Measurements from ENCODE around the gene CPB1. TPM values are rescaled to one million over a fixed set of nuclear protein-coding genes. Genes with fewer than 3 reads are reported as not detected.

The CPB1 gene
- polyA plus RNA-seq, 1 donor from 2014 or later, result not detected

DNA sequence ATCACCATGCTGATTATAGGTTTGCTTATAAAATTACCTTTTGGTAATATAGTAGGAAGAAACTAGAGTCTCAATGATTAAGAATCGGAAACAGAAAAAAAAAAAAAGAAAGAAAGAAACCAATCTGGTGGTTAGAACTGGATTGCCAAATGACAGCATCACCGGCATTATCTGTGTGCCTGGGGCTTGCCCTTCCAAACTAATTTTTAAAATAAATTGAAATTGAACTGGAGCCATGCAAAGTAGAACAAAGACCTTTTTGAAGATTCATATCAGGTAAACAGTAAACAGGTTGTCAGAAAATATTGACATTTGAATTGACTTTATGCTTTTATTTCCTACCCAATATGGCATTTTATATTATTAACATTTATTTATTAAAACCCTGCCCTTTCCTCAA lies 11.2 kb upstream of the CPB1 start:
- Mint-ChIP-seq H3K27me3 (peaks cover 1% of the 10 kb centered on the region), H3K4me1 (peaks cover 0 to 1% (median 0%) of the 10 kb centered on the region in 3 donors), H3K27ac (no peak overlapping the region), H3K9me3 (no peaks in the 10 kb centered on the region), H3K4me3 (no peak overlapping the region), H3K36me3 (no peaks in the 10 kb centered on the region)

DNA sequence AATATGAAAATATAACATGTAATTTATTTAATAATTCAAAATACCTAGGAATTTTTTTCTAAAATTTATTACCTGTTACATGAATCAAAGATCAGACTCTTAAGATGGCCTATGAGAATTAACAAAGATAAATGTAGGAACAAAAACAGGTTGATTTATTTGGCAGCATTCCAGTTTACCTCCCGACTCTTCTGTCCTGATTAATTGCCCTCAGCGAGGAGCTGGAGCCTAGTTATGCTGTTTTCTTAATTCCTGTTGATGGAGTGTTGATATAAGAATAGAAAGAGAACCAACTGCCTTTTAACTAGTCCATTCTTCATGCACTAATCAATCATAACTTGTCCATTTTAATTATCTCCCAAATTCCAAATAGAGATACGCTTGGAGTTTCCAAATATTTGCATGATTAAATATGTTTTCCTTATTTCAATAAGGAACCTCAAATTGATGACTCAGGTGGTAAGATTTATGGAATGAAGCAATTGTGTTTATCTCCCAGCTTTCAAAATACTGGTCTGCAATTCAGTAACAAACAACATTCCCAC lies 10.6 kb upstream of the CPB1 start:
- H3K27me3 Mint-ChIP-seq, result peaks cover 1% of the 10 kb centered on the region
- no peaks in the 10 kb centered on the region for H3K9me3 Mint-ChIP-seq
- no peak overlapping the region for H3K4me3 Mint-ChIP-seq
- H3K36me3 Mint-ChIP-seq, result no peaks in the 10 kb centered on the region
- no peak overlapping the region for H3K27ac Mint-ChIP-seq
- peaks cover 0 to 1% (median 0%) of the 10 kb centered on the region in 3 donors for H3K4me1 Mint-ChIP-seq

DNA sequence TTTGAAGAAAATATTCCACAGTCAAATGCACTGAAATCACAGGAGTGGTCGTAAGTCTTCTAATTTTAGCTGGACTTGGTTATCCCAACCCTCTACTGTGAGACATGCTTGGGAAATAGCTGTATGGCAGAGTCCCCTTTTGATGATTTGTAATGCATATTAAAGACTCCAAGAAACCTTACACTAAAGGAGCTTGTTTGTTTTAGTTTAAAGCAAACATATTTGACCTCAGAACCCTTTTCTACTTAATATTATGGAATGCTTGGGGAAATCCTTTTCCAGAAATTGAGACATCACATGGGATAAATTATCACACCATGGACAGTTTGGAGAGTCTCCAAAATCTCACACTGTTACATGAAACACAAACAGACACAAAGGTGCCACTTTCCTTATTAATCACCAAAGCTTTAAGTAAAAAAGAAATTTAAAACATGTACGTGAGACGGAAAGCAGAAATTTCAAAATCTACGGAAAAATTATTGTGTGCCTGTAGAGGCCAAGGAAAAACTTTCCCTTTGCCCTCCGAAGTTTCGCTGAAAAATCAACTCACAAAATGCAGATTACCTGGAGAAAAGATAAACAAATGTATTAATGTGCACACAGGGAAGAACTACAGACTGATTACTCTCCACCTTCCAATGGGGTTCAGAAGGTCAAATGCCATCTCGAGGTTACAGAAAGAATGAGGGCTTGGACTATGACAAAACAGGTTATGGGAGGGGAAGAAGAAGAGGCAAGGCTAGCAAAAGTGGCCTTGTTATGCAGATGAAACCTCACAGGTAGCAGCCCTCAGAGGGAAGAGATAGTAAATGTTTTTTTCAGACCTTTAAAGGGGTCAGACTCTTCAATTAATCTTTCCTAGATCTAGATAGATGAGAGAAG lies 7.0 kb upstream of the CPB1 start:
- no peaks in the 10 kb centered on the region for H3K36me3 Mint-ChIP-seq
- no peak overlapping the region for H3K27ac Mint-ChIP-seq
- peaks cover 1% of the 10 kb centered on the region for H3K27me3 Mint-ChIP-seq
- H3K4me1 Mint-ChIP-seq, result no peaks in the 10 kb centered on the region
- H3K4me3 Mint-ChIP-seq, result no peak overlapping the region
- no peaks in the 10 kb centered on the region for H3K9me3 Mint-ChIP-seq

DNA sequence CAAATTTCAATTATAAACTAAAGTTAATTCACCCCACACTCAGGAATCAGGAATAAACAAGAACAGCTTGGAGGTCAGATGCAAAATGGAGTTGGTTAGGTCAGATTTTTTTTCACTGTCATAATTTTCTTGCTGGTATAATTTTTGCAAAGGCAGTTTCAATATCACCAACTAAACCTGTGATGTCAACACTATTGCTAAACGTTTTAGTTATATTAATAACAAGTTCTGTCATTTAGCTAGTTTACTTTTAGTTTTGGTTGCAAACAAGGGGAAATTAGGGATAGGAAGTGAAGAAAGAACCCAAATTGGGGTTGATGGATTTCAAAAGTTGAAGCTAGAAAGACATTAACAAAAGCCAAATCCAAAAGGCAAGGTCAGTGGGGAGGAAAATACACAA lies 4.6 kb upstream of the CPB1 start:
- Mint-ChIP-seq H3K4me3 (no peak overlapping the region), H3K4me1 (no peaks in the 10 kb centered on the region), H3K27me3 (peaks cover 1% of the 10 kb centered on the region), H3K27ac (no peak overlapping the region), H3K36me3 (no peaks in the 10 kb centered on the region), H3K9me3 (no peaks in the 10 kb centered on the region)

DNA sequence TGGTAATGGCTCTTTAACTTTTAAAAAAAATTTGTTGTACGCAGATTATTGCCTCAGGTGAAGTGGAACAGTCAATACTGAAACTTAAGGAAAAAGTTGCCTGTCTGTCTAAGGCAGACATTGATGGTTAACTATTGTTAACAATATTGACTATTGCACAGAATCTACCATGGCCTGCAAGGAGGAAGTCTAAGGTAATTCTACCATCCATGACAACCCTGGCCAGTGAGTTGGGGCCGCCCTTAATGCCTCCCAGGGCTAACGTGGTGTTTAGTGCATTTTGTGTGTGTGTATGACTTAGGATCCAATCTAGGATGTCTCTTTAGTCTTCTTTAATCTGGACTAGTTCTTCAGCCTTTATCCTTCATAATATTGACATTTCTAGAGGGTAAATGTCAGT lies 2.1 kb upstream of the CPB1 start:
- no peaks in the 10 kb centered on the region for H3K36me3 Mint-ChIP-seq
- H3K4me3 Mint-ChIP-seq, result no peak overlapping the region
- no peaks in the 10 kb centered on the region for H3K4me1 Mint-ChIP-seq
- H3K9me3 Mint-ChIP-seq, result no peaks in the 10 kb centered on the region
- H3K27ac Mint-ChIP-seq, result no peak overlapping the region
- H3K27me3 Mint-ChIP-seq, result no peaks in the 10 kb centered on the region

DNA sequence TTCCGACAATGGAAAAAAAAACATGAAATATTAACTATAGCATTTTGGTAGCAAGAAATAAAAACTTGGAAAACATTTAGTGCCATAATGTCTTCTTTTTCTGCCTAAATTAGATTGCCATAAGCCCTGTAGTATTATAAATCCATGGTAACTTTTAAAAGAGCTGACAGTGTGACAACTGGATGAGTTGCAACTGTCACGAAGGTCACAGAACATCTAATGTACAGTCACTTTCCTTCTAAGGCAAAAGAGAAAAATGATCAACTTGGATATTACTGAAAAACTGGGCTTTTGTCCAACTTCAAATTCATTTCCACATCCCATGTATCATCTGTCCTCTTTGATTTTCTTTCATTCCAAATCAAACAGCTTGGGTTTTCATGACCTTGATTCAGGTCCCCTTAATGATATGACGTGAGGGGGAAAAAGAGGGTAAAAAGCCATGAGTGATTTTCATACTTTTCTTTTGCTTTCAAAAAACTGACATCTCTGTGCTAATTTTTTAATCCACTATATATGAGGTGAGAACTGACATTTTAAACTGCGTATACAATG lies 602 bp downstream of the CPB1 start:
- H3K36me3 Mint-ChIP-seq, result no peaks in the 10 kb centered on the region
- H3K4me3 Mint-ChIP-seq, result no peak overlapping the region
- H3K9me3 Mint-ChIP-seq, result no peaks in the 10 kb centered on the region
- H3K27me3 Mint-ChIP-seq, result no peaks in the 10 kb centered on the region
- no peak overlapping the region for H3K27ac Mint-ChIP-seq
- H3K4me1 Mint-ChIP-seq, result no peaks in the 10 kb centered on the region

DNA sequence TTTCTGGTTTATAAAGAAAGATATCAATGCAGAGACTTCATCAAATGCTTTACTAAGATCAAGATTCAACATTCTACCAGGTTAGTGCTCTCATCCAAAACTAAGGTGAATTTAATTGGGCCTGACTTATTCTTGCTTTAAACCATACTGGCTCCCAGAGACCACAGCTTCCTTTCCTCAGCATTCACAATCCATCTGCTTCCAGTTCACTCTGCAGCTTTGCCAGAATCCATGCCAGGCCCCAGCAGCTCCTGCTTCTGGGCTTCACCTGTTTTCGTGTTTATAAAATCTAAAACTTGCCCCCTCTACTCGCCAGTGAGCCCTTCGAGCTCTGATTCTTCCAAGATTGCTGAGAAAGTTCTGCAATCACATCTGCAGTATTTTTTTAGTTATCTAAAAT lies 2.3 kb downstream of the CPB1 start:
- Mint-ChIP-seq H3K27ac (no peak overlapping the region), H3K9me3 (no peaks in the 10 kb centered on the region), H3K36me3 (no peaks in the 10 kb centered on the region), H3K4me3 (no peak overlapping the region), H3K4me1 (no peaks in the 10 kb centered on the region), H3K27me3 (no peaks in the 10 kb centered on the region)

DNA sequence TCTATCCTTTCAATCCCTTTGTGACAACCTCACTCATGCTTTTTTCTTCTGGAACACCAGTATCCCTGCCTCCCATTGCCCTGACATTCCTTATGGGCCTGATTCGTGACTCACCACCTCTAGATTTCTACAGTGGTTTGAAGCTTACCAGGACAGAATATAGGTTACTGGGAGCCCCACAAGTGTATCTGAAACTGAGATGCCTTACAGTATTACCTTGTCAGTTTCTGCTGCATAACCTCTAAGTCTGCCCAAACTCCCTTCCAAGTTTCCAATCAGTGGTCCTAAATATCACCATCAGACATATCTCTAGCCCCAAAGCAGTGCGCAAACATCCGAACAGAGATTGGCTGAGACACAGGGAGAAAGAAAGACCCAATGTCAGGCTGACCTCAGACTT lies 5.6 kb downstream of the CPB1 start:
- no peaks in the 10 kb centered on the region for H3K27me3 Mint-ChIP-seq
- no peaks in the 10 kb centered on the region for H3K4me1 Mint-ChIP-seq
- H3K36me3 Mint-ChIP-seq, result no peaks in the 10 kb centered on the region
- no peak overlapping the region for H3K27ac Mint-ChIP-seq
- no peaks in the 10 kb centered on the region for H3K9me3 Mint-ChIP-seq
- H3K4me3 Mint-ChIP-seq, result no peak overlapping the region

DNA sequence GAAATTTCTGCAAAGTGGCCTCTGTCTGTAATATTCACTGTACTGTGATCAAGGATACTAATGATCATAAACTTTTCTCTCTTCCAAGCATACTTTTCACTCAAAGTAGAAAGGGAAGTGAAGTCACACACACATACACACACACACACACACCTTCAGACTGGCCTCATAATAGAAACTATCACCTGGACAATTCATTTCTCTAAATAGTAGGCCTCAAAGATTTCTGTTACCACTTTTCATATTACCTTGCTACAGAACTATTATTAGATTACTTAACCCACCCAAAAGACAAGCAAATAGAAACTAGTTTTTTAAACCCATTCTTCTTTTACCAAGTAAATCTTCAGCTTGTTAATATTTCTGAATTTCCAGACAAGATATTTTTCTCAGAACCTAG lies 12.2 kb downstream of the CPB1 start:
- Mint-ChIP-seq H3K4me3 (no peak overlapping the region), H3K27me3 (no peaks in the 10 kb centered on the region), H3K9me3 (no peaks in the 10 kb centered on the region), H3K36me3 (no peaks in the 10 kb centered on the region), H3K4me1 (peaks cover 0 to 2% (median 0%) of the 10 kb centered on the region in 3 donors), H3K27ac (no peak overlapping the region)

DNA sequence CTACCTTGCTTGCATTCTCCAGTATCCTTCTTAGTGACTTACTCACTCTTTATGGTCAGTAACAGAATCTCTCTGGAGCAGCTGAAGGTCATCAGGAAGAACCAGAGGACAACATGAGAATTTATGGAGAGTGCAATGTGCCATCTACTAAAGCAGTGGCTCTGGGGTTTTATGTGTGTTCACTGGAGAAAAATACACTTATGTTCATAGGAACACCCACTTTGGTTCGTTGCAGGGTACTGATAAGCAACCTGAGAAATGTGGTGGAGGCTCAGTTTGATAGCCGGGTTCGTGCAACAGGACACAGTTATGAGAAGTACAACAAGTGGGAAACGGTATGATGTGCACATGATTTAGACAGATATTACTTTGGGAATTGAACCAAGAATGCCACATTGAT lies 12.8 kb downstream of the CPB1 start:
- H3K4me3 Mint-ChIP-seq, result no peak overlapping the region

DNA sequence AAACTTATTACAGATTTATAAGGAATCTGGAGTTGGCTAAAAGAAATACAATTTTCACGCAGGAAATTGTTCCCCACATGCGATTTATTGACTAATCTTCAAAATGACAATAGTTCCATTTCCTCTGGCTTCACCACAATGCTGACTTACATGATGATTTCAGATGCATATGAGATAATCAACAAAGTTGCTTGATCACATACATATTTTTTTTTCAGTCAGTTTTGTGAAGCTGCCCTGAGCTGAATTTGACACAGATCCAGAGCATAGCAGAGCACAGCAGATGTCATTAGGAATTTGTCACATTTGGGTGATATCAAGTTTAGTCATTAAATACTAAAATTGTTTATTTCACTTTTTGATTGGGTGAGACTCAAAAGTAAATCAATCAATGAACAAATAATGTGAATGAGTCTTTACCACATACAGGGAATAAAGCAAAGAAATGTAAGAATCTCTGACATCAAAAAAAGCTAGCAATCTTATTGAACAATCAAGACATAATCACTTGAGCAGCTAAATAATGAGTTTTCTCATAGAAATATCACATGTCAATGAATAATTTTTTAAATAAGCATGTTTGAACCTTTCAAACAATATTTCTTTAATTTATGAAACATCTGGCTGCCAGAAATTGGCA lies 18.3 kb downstream of the CPB1 start:
- Mint-ChIP-seq H3K27me3 (no peaks in the 10 kb centered on the region), H3K4me1 (no peaks in the 10 kb centered on the region), H3K9me3 (no peaks in the 10 kb centered on the region), H3K27ac (no peak overlapping the region), H3K36me3 (no peaks in the 10 kb centered on the region), H3K4me3 (no peak overlapping the region)

More for the DNA sequence above, 12.8 kb downstream of the CPB1 start:
- Mint-ChIP-seq H3K4me1 (peaks cover 0 to 2% (median 0%) of the 10 kb centered on the region in 3 donors), H3K27me3 (no peaks in the 10 kb centered on the region), H3K9me3 (no peaks in the 10 kb centered on the region), H3K27ac (no peak overlapping the region), H3K36me3 (no peaks in the 10 kb centered on the region)

DNA sequence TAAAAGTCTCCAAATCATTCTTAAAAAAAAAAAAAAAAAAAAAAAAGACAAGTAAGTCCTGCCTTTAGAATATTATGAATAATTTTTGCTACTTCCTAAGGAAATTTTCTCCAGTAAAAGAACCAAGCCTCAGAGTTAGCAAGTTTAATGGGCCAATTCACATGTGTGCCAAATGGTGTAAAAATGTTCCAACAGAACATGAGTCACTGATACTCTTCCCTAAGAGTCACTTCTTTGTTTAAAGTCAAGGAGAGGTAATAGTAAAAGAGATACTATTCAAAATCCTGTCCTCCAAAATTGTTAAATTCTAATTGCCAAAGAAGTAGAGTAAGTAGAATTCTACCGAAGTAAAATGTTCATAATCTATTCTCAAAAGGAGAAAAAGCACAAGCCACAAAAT lies 19.7 kb downstream of the CPB1 start:
- Mint-ChIP-seq H3K4me3 (no peak overlapping the region), H3K9me3 (no peaks in the 10 kb centered on the region), H3K4me1 (peaks cover 0 to 2% (median 0%) of the 10 kb centered on the region in 3 donors), H3K36me3 (no peaks in the 10 kb centered on the region), H3K27ac (no peak overlapping the region), H3K27me3 (no peaks in the 10 kb centered on the region)

DNA sequence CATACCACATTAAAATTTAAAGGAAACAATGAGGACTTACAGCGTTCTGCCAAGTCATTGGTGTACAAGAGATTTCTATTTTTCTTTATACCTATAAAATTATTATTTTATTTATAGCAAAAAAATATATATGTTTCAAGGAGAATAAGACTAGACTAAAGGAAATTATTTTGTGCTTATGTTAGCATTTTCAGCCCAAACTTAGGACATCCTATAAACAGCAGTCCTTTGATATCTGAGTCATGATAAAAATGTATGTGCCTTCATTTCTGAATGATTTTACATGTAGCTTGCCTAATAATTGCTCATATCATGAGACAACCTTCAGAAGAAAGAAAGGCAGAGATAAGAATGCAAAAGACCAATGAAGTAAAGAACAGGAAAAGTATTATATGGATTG lies 20.8 kb downstream of the CPB1 start:
- Mint-ChIP-seq H3K4me1 (peaks cover 0 to 2% (median 0%) of the 10 kb centered on the region in 3 donors), H3K9me3 (no peaks in the 10 kb centered on the region), H3K36me3 (no peaks in the 10 kb centered on the region), H3K27ac (no peak overlapping the region), H3K27me3 (no peaks in the 10 kb centered on the region), H3K4me3 (no peak overlapping the region)

DNA sequence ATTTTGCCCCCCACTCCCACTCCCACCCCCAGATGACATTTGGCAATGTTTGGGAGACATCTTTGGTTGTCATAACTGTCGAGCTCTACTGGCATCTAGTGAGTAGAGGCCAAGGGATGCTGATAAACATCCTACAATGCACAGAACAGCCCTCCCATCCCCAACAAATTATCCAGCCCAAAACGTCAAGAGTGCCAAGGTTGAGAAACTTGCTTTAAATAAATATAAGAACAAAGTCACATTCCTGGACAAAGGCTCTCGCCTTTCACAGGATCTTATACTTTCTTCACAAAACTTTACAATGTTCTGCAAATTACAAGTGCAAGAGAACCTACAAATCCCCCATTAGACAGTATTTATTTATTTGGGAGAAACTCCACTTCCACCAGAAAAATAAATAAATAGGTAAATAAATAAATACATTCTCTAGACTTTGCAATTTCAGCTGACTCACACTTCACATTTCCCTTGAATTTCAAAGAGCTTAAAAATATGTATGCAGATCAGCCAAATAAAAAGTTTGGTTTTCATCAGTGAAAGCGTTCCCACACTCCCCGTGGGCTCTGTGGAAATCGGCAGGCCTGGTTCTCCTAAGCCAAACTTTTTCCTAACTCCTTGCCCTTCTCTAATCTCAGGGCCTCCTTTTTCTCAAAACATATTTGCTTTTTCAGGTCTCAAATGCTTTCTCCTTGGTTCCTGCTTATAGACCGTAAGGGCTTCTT lies 24.8 kb downstream of the CPB1 start:
- Mint-ChIP-seq H3K9me3 (no peaks in the 10 kb centered on the region), H3K4me3 (no peak overlapping the region), H3K27ac (no peak overlapping the region), H3K27me3 (peaks cover 4% of the 10 kb centered on the region), H3K36me3 (no peaks in the 10 kb centered on the region), H3K4me1 (peaks cover 0 to 2% (median 0%) of the 10 kb centered on the region in 3 donors)

DNA sequence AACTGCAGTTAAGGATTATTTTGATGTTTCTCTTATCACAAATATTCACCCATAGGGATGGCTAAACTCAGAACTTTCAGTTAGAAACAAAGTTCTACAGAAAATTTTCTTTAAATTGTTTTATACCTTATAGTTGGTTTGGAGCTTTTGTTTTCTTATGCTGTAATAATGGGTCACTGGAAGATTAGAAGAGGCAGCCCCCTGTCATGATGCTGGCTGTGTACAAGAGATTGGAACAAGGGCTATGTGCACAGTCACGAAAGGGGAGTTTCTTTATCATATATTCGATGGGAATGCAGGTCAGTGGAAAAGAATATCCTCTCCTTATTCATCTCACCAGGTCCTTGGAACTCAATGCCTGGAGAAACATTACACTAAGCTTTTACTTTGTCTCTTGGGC lies 25.5 kb downstream of the CPB1 start:
- peaks cover 0 to 2% (median 0%) of the 10 kb centered on the region in 3 donors for H3K4me1 Mint-ChIP-seq
- no peaks in the 10 kb centered on the region for H3K9me3 Mint-ChIP-seq
- H3K27ac Mint-ChIP-seq, result no peak overlapping the region
- no peaks in the 10 kb centered on the region for H3K36me3 Mint-ChIP-seq
- no peak overlapping the region for H3K4me3 Mint-ChIP-seq
- peaks cover 4% of the 10 kb centered on the region for H3K27me3 Mint-ChIP-seq
